ENCODE results near the gene PCDHB6.
"Not testable (repeated sequence)": the region's sequence is repeated elsewhere in the genome, so short reads cannot be mapped to it uniquely, and the experiment has no call there.

DNA sequence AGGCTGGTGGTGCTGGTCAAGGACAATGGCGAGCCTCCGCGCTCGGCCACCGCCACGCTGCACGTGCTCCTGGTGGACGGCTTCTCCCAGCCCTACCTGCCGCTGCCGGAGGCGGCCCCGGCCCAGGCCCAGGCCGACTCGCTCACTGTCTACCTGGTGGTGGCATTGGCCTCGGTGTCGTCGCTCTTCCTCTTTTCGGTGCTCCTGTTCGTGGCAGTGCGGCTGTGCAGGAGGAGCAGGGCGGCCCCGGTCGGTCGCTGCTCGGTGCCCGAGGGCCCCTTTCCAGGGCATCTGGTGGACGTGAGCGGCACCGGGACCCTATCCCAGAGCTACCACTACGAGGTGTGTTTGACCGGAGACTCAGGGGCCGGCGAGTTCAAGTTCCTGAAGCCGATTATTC, 12.5 kb upstream of the PCDHB6 start:
- TF ChIP-seq, protein P1, sequence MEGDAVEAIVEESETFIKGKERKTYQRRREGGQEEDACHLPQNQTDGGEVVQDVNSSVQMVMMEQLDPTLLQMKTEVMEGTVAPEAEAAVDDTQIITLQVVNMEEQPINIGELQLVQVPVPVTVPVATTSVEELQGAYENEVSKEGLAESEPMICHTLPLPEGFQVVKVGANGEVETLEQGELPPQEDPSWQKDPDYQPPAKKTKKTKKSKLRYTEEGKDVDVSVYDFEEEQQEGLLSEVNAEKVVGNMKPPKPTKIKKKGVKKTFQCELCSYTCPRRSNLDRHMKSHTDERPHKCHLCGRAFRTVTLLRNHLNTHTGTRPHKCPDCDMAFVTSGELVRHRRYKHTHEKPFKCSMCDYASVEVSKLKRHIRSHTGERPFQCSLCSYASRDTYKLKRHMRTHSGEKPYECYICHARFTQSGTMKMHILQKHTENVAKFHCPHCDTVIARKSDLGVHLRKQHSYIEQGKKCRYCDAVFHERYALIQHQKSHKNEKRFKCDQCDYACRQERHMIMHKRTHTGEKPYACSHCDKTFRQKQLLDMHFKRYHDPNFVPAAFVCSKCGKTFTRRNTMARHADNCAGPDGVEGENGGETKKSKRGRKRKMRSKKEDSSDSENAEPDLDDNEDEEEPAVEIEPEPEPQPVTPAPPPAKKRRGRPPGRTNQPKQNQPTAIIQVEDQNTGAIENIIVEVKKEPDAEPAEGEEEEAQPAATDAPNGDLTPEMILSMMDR (conservative IDR thresholded peaks at IDR 0.05 in 1 of 2, IDR thresholded peaks at IDR 0.05 in 1 of 2; ENCODE audit: low read depth in 1 of 2, low read length in 2 of 2): not testable (repeated sequence)
- TF ChIP-seq EZH2 (IDR thresholded peaks at IDR 0.05; ENCODE audit: low read length, missing control alignments): not testable (repeated sequence)
